Endothelial cell of umbilical vein (primary cell): Measurements from ENCODE around the gene IBA57. TPM values are rescaled to one million over a fixed set of nuclear protein-coding genes. Genes with fewer than 3 reads are reported as not detected.

Source experiments
- Bru-seq: library from RNA; stranded (reverse); fragments of 400-500 nt; gene quantifications from one replicate; lab custom pipeline; 2021; lab: Mats Ljungman, UMichigan
- BruChase-seq, 2 experiments: library from RNA; stranded (reverse); fragments of 400-500 nt; gene quantifications; one replicate each; lab custom pipeline; 2021; lab: Mats Ljungman, UMichigan
- BruUV-seq: library from RNA; stranded (reverse); fragments of 400-500 nt; replicated peaks from 2 replicates; lab custom pipeline; 2021; lab: Mats Ljungman, UMichigan
- CTCF ChIA-PET: fragments of 300-600, 350-600 bp; sonication (Branson Sonifier 250); formaldehyde crosslinking; loops from one replicate; lab custom pipeline; 2021; ENCODE audit warnings: antibody characterized with exemption, inconsistent platforms; lab: Charles Lee
- POLR2A ChIA-PET: fragments of 300-600, 350-600 bp; sonication (Branson Sonifier 250); formaldehyde crosslinking; loops from one replicate; lab custom pipeline; 2021; ENCODE audit warnings: antibody characterized with exemption, inconsistent platforms; lab: Charles Lee
- DNase-seq: peaks from one replicate; pipeline ENCODE4 v3.0.0-alpha.2; 2011; ENCODE audit warnings: low read depth, low spot score
- FAIRE-seq: peaks from 2 replicates; lab custom pipeline; 2011; peaks lifted over from hg19 to GRCh38; lab: Jason Lieb, UNC
- H2AFZ ChIP-seq: 2 replicates; pipeline ENCODE4 v1.6.0; 2012; ENCODE audit warnings: low read depth, low read length, control low read depth, inconsistent platforms
- H3K27ac ChIP-seq: 2 replicates; pipeline ENCODE4 v1.5.1; 2011; ENCODE audit warnings: low read depth, mild to moderate bottlenecking, control low read depth, low read length, moderate library complexity; ENCODE audit not compliant: insufficient read depth
- H3K27me3 ChIP-seq, 2 experiments: 2 replicates each; pipeline versions ENCODE4 v1.6.0 to v1.6.1; 2011; ENCODE audit warnings: low read length in 2 of 2, mixed read lengths in 1 of 2; ENCODE audit not compliant: control insufficient read depth in 2 of 2, insufficient read depth in 2 of 2
- H3K36me3 ChIP-seq, 2 experiments: 2 replicates in 1 of 2; 3 replicates in 1 of 2; pipeline ENCODE4 v1.5.1; 2011; ENCODE audit warnings: low read length in 2 of 2, mild to moderate bottlenecking in 1 of 2, moderate library complexity in 1 of 2; ENCODE audit not compliant: control insufficient read depth in 2 of 2, insufficient read depth in 2 of 2; ENCODE audit errors: extremely low read depth in 1 of 2
- H3K4me1 ChIP-seq: 3 replicates; pipeline ENCODE4 v1.5.1; 2011; ENCODE audit warnings: mild to moderate bottlenecking, low read length; ENCODE audit not compliant: control insufficient read depth, insufficient read depth; ENCODE audit errors: extremely low read depth
- H3K4me2 ChIP-seq: 2 replicates; pipeline ENCODE4 v1.6.1; 2011; ENCODE audit warnings: low read length, control low read depth, mixed read lengths; ENCODE audit not compliant: insufficient read depth
- H3K4me3 ChIP-seq, 3 experiments: fragments of 200-600 bp in 1 of 3; sonication (generic), shearing (Covaris generic) in 1 of 3; replicated peaks in 1 of 3; 2 replicates each; pipeline ENCODE4 v1.5.1; 2011 to 2016; ENCODE audit warnings: control low read depth in 3 of 3, low read length in 3 of 3, mild to moderate bottlenecking in 2 of 3, inconsistent platforms in 1 of 3, low read depth in 1 of 3, moderate library complexity in 1 of 3; ENCODE audit not compliant: insufficient read depth in 1 of 3
- H3K79me2 ChIP-seq: 2 replicates; pipeline ENCODE4 v1.6.0; 2012; ENCODE audit warnings: low read length, inconsistent platforms; ENCODE audit not compliant: control insufficient read depth, insufficient read depth
- H3K9ac ChIP-seq: replicated peaks from 2 replicates; pipeline ENCODE3; 2011; ENCODE audit warnings: low read length, control low read depth; ENCODE audit not compliant: insufficient read depth; ENCODE audit errors: extremely low read depth
- H3K9me1 ChIP-seq: replicated peaks from 3 replicates; pipeline ENCODE4 v1.6.0; 2011; ENCODE audit warnings: mild to moderate bottlenecking, low read length; ENCODE audit not compliant: control insufficient read depth, insufficient read depth; ENCODE audit errors: extremely low read depth
- H3K9me3 ChIP-seq: replicated peaks from 2 replicates; pipeline ENCODE4 v1.5.1; 2012; ENCODE audit warnings: low read length, inconsistent platforms; ENCODE audit not compliant: control insufficient read depth, insufficient read depth
- H4K20me1 ChIP-seq: replicated peaks from 2 replicates; pipeline ENCODE3; 2011; ENCODE audit warnings: mild to moderate bottlenecking, low read length; ENCODE audit not compliant: control insufficient read depth, insufficient read depth; ENCODE audit errors: extremely low read depth
- EZH2 ChIP-seq: IDR thresholded peaks from 2 replicates; pipeline ENCODE4 v1.6.1; 2012; ENCODE audit warnings: borderline replicate concordance, low read depth, mild to moderate bottlenecking, moderate library complexity, low read length, inconsistent platforms; ENCODE audit not compliant: severe bottlenecking
- JUN ChIP-seq: IDR thresholded peaks from 2 replicates; pipeline ENCODE4 v1.6.1; 2011; ENCODE audit warnings: borderline replicate concordance, low read depth; ENCODE audit not compliant: insufficient read length, insufficient read depth
- MYC ChIP-seq: IDR thresholded peaks from one replicate; pipeline ENCODE4 v1.6.1; 2011; ENCODE audit warnings: mild to moderate bottlenecking, low read depth, low read length
- POLR2A ChIP-seq: IDR thresholded peaks from 2 replicates; pipeline ENCODE4 v1.6.1; 2012; ENCODE audit warnings: low read depth, mild to moderate bottlenecking, control low read depth, low read length
- POLR2AphosphoS5 ChIP-seq: IDR thresholded peaks from 2 replicates; pipeline ENCODE4 v1.6.1; 2012; ENCODE audit warnings: low read depth, mild to moderate bottlenecking, control low read depth, low read length, moderate library complexity; ENCODE audit not compliant: insufficient read depth
- dilution Hi-C: fragments of 300-500 bp; cut with MboI; formaldehyde crosslinking; loops from one replicate; pipeline ENCODE4 v1.15.0; 2019; ENCODE audit warnings: low sequenced_read_pairs; ENCODE audit not compliant: extremely low pct_ligation_motif_present
- intact Hi-C: fragments of 100-400 bp; cut with micrococcal nuclease; formaldehyde crosslinking; loops from one replicate; pipeline ENCODE4 v1.10.0; 2022
- long read RNA-seq: library from polyadenylated mRNA; stranded (forward); transcript quantifications from one replicate; pipeline ENCODE4 v2.0.0, GENCODE V29; 2021
- polyA minus RNA-seq, 3 experiments: library from RNA; depleted of rRNA, polyadenylated mRNA; stranded (reverse); fragments of >200 nt; gene quantifications; 1 replicate in 1 of 3; 2 replicates in 2 of 3; pipeline ENCODE4 v1.2.3, GENCODE V29; 2011
- polyA plus RNA-seq, 4 experiments: library from polyadenylated mRNA; depleted of rRNA in 3 of 4; stranded (reverse) in 3 of 4; unstranded in 1 of 4; fragments of >200 nt; gene quantifications; 2 replicates each; pipeline versions ENCODE4 v1.2.1 to v1.2.3, GENCODE V29; 2011 to 2012; ENCODE audit warnings: missing spikeins in 1 of 4
- total RNA-seq: library from RNA; stranded (reverse); gene quantifications from 2 replicates; pipeline ENCODE4 v1.2.3, GENCODE V29; 2021
- TF ChIP-seq, protein P1 (sequence below), 2 donors: IDR thresholded peaks; 1 replicate in 1 of 2; 2 replicates in 1 of 2; pipeline ENCODE4 v1.5.1; 2011; ENCODE audit warnings: low read length in 2 of 2, mild to moderate bottlenecking in 2 of 2, moderate library complexity in 2 of 2, control low read depth in 1 of 2, inconsistent platforms in 1 of 2, low read depth in 1 of 2; ENCODE audit not compliant: insufficient read depth in 1 of 2; ENCODE audit errors: extremely low read depth in 1 of 2
- TF ChIP-seq, protein P2 (sequence below): IDR thresholded peaks from 2 replicates; pipeline ENCODE4 v1.6.1; 2011; ENCODE audit not compliant: insufficient read depth, insufficient read length

IBA57 gene
- total RNA-seq (7.7 and 9.9 TPM in 2 replicates), polyA plus RNA-seq (3.4 and 5.6 TPM in 2 replicates), polyA minus RNA-seq (5.2 and 5.6 TPM in 2 replicates), Bru-seq, nascent RNA (percentile 65 among the genes with signal in this experiment), BruChase-seq, experiment 1, labeled RNA remaining after a 6-hour chase (percentile 88 among the genes with signal in this experiment), BruChase-seq, experiment 2, labeled RNA remaining after a 2-hour chase (percentile 78 among the genes with signal in this experiment)
- polyA plus RNA-seq (2011; cell fraction: cytosol; rRNA removed): 3.0 and 3.8 TPM in 2 replicates
- polyA plus RNA-seq (2011; cell fraction: nucleus; rRNA removed): 8.0 and 8.3 TPM in 2 replicates
- polyA plus RNA-seq (2012): 2.3 and 4.0 TPM in 2 replicates
- polyA minus RNA-seq (2011; cell fraction: cytosol; rRNA and poly(A)+ RNA removed): 3.1 TPM
- 6.1 and 8.2 TPM in 2 replicates for polyA minus RNA-seq (2011; cell fraction: nucleus; rRNA and poly(A)+ RNA removed)
- long read RNA-seq, full-length matches to known transcripts: 14 of 18 reads
- long read RNA-seq, partial matches to known transcripts: 0 of 18 reads
- long read RNA-seq, other reads (novel, unspliced or antisense): 4 of 18 reads

DNA sequence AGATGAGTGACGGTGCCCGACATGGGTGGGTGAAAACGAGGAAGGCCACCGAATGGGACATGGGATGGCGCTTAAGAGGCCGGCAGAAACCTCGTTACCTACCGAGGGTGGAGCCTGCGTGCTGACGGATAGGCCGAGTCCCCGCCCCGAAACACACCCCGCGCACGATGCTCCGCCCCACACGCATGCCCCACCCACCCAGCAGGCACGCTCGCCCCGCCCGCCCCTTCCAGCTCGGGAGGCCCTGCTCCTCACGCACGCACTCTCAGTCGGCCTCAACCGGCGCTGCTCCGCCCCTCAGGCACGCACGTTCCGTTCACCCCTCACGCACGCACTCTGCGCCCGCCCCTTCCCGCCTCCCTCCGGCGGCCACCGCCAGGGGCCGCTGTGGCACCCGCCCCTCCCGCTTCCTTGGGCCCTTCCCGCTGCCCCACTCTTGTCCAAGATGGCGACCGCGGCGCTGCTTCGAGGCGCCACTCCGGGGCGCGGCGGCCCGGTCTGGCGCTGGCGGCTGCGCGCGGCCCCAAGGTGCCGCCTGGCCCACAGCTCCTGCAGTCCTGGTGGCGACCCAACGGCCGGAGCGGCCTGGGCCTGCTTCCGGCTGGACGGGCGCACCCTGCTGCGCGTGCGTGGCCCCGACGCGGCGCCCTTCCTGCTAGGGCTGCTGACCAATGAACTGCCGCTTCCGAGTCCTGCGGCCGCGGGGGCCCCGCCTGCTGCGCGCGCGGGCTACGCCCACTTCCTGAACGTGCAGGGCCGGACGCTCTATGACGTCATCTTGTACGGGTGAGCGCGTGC is at the start of gene IBA57:
Gene IBA57, plus strand, starts transcription at position 433 of the 798 bp plus-strand sequence. Its CDS starts 13 bp downstream, at position 446.
- TF ChIP-seq MYC (no peak), EZH2 (no peak), POLR2A (peak; percentile 77), JUN (peak; percentile 80), POLR2AphosphoS5 (peak; percentile 94)
- TF ChIP-seq, protein P1, sequence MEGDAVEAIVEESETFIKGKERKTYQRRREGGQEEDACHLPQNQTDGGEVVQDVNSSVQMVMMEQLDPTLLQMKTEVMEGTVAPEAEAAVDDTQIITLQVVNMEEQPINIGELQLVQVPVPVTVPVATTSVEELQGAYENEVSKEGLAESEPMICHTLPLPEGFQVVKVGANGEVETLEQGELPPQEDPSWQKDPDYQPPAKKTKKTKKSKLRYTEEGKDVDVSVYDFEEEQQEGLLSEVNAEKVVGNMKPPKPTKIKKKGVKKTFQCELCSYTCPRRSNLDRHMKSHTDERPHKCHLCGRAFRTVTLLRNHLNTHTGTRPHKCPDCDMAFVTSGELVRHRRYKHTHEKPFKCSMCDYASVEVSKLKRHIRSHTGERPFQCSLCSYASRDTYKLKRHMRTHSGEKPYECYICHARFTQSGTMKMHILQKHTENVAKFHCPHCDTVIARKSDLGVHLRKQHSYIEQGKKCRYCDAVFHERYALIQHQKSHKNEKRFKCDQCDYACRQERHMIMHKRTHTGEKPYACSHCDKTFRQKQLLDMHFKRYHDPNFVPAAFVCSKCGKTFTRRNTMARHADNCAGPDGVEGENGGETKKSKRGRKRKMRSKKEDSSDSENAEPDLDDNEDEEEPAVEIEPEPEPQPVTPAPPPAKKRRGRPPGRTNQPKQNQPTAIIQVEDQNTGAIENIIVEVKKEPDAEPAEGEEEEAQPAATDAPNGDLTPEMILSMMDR (IDR thresholded peaks at IDR 0.05; ENCODE audit: extremely low read depth in 1 of 2, insufficient read depth in 1 of 2, low read depth in 1 of 2, low read length in 2 of 2): peak; percentile 90 to 98
- TF ChIP-seq, protein P2, sequence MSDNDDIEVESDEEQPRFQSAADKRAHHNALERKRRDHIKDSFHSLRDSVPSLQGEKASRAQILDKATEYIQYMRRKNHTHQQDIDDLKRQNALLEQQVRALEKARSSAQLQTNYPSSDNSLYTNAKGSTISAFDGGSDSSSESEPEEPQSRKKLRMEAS: peak; percentile 65
- BruUV-seq: no TSS peak
- peak within 1 kb of the TSS; percentile 82 for H2AFZ ChIP-seq
- dilution Hi-C loops (no loop called here), intact Hi-C loops (loop anchor here (1.0 to 10.0 kb wide), 10 partner anchors 25 to 381 kb away; partner anchors contain the start of genes C1orf35, GUK1, MRPL55 and RNF187)
- ChIA-PET POLR2A (interaction anchor here (0.6 to 1.7 kb wide), 10 partner anchors 14 to 292 kb away, joined by 3 to 6 read pairs (median 4); a partner anchor contains a TSS), CTCF (interaction anchor here (0.6 to 4.9 kb wide), 18 partner anchors 9 to 624 kb away, joined by 3 to 43 read pairs (median 4); partner anchors contain the start of genes GUK1 and MRPL55)
- H3K4me1 ChIP-seq: peaks cover 29% of the 10 kb centered on the region
- peak within 1 kb of the TSS; percentile 86 for H3K4me2 ChIP-seq
- H3K27me3 ChIP-seq: no peaks in the 10 kb centered on the region
- H3K4me3 ChIP-seq: peak within 1 kb of the TSS; percentile 6 to 67 (median 55)
- H3K36me3 ChIP-seq: no peaks in the 10 kb centered on the region
- peaks cover 10% of the 10 kb centered on the region for H3K79me2 ChIP-seq
- DNase-seq (peak; percentile 99), FAIRE-seq (peak; percentile 100)
- H3K9ac ChIP-seq: peak within 1 kb of the TSS; percentile 92
- no peaks in the 10 kb centered on the region for H3K9me3 ChIP-seq
- no peaks in the 10 kb centered on the region for H4K20me1 ChIP-seq
- H3K9me1 ChIP-seq: no peaks in the 10 kb centered on the region
- peak within 1 kb of the TSS; percentile 91 for H3K27ac ChIP-seq
